Measurements from ENCODE around the gene GSTM4.

DNA sequence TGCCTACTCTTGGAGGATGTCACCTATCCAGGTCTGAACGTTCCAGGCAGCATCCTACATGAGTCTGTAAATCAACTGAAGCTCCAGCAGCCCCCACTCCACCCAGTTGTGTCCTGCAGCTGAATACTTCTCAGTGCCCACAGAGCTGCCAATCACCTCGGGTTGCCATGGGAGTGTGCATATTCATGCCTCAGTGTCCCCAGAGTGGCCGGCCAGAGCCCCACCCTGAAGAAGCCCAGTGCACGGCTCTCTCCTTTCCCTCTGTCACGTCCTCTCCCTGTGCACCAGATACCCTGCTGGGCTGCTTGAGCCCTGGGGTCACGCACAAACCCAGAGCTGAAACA, 16.1 kb upstream of the GSTM4 start:
- TF ChIP-seq, protein P1, sequence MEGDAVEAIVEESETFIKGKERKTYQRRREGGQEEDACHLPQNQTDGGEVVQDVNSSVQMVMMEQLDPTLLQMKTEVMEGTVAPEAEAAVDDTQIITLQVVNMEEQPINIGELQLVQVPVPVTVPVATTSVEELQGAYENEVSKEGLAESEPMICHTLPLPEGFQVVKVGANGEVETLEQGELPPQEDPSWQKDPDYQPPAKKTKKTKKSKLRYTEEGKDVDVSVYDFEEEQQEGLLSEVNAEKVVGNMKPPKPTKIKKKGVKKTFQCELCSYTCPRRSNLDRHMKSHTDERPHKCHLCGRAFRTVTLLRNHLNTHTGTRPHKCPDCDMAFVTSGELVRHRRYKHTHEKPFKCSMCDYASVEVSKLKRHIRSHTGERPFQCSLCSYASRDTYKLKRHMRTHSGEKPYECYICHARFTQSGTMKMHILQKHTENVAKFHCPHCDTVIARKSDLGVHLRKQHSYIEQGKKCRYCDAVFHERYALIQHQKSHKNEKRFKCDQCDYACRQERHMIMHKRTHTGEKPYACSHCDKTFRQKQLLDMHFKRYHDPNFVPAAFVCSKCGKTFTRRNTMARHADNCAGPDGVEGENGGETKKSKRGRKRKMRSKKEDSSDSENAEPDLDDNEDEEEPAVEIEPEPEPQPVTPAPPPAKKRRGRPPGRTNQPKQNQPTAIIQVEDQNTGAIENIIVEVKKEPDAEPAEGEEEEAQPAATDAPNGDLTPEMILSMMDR (conservative IDR thresholded peaks at IDR 0.05; ENCODE audit: low read depth in 2 of 2) = no peak
- TF ChIP-seq POLR2AphosphoS5 (IDR thresholded peaks at IDR 0.05; ENCODE audit: low read depth) = no peak
- TF ChIP-seq, protein P2, sequence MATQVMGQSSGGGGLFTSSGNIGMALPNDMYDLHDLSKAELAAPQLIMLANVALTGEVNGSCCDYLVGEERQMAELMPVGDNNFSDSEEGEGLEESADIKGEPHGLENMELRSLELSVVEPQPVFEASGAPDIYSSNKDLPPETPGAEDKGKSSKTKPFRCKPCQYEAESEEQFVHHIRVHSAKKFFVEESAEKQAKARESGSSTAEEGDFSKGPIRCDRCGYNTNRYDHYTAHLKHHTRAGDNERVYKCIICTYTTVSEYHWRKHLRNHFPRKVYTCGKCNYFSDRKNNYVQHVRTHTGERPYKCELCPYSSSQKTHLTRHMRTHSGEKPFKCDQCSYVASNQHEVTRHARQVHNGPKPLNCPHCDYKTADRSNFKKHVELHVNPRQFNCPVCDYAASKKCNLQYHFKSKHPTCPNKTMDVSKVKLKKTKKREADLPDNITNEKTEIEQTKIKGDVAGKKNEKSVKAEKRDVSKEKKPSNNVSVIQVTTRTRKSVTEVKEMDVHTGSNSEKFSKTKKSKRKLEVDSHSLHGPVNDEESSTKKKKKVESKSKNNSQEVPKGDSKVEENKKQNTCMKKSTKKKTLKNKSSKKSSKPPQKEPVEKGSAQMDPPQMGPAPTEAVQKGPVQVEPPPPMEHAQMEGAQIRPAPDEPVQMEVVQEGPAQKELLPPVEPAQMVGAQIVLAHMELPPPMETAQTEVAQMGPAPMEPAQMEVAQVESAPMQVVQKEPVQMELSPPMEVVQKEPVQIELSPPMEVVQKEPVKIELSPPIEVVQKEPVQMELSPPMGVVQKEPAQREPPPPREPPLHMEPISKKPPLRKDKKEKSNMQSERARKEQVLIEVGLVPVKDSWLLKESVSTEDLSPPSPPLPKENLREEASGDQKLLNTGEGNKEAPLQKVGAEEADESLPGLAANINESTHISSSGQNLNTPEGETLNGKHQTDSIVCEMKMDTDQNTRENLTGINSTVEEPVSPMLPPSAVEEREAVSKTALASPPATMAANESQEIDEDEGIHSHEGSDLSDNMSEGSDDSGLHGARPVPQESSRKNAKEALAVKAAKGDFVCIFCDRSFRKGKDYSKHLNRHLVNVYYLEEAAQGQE (IDR thresholded peaks at IDR 0.05; ENCODE audit: unreplicated experiment) = no peak
- TF ChIP-seq EZH2phosphoT487 (IDR thresholded peaks at IDR 0.05; ENCODE audit: unreplicated experiment) = no peak
- no peak for TF ChIP-seq EZH2 (IDR thresholded peaks at IDR 0.05; ENCODE audit: low read depth, unreplicated experiment)
- no peak for TF ChIP-seq CREB1 (CRISPR knock-in tag; IDR thresholded peaks at IDR 0.05; ENCODE audit: low read depth)
- TF ChIP-seq STAT1 (IDR thresholded peaks at IDR 0.05; ENCODE audit: unreplicated experiment) = no peak
- TF ChIP-seq, protein P3, sequence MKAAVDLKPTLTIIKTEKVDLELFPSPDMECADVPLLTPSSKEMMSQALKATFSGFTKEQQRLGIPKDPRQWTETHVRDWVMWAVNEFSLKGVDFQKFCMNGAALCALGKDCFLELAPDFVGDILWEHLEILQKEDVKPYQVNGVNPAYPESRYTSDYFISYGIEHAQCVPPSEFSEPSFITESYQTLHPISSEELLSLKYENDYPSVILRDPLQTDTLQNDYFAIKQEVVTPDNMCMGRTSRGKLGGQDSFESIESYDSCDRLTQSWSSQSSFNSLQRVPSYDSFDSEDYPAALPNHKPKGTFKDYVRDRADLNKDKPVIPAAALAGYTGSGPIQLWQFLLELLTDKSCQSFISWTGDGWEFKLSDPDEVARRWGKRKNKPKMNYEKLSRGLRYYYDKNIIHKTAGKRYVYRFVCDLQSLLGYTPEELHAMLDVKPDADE (IDR thresholded peaks at IDR 0.05) = no peak
- no peak for TF ChIP-seq JUNB (IDR thresholded peaks at IDR 0.05; ENCODE audit: unreplicated experiment)
- TF ChIP-seq ZNF114 (CRISPR knock-in tag; IDR thresholded peaks at IDR 0.05) = no peak
